Spinal cord (tissue), 10 donors: ENCODE results near the gene UBE2R2. TPM values are rescaled to one million over a fixed set of nuclear protein-coding genes. Genes with fewer than 3 reads are reported as not detected.
"Not testable (repeated sequence)": the region's sequence is repeated elsewhere in the genome, so short reads cannot be mapped to it uniquely, and the experiment has no call there.

ENCODE experiments used
- DNase-seq, 6 donors: peaks; one replicate each; pipeline versions ENCODE4 v3.0.0 to v3.0.0-alpha.2; 2013 to 2015; ENCODE audit warnings: low spot score in 6 of 6, low read depth in 4 of 6
- H3K27ac ChIP-seq: one replicate; pipeline ENCODE4 v1.5.1; 2013; ENCODE audit warnings: low read depth, low read length, control low read depth
- H3K27me3 ChIP-seq: one replicate; pipeline ENCODE4 v1.6.1; 2013; ENCODE audit warnings: low read length; ENCODE audit not compliant: control insufficient read depth, insufficient read depth
- H3K36me3 ChIP-seq: one replicate; pipeline ENCODE4 v1.6.1; 2013; ENCODE audit warnings: low read length; ENCODE audit not compliant: control insufficient read depth, insufficient read depth
- H3K4me1 ChIP-seq: one replicate; pipeline ENCODE4 v1.6.1; 2013; ENCODE audit warnings: low read length; ENCODE audit not compliant: control insufficient read depth, insufficient read depth
- H3K4me3 ChIP-seq: one replicate; pipeline ENCODE4 v1.5.1; 2013; ENCODE audit warnings: low read depth, low read length, control low read depth
- H3K9me3 ChIP-seq: one replicate; pipeline ENCODE4 v1.6.1; 2013; ENCODE audit warnings: low read length; ENCODE audit not compliant: control insufficient read depth, insufficient read depth
- WGBS: methylation state at CpG from one replicate; pipeline ENCODE4 v1.1.5; 2013; ENCODE audit warnings: missing lambda C conversion rate; ENCODE audit not compliant: insufficient coverage; 5-methylcytosine and 5-hydroxymethylcytosine counted together
- polyA plus RNA-seq, 2 donors: library from polyadenylated mRNA; unstranded; fragments of 120-200 nt; gene quantifications; one replicate each; pipeline ENCODE4 v1.2.1, GENCODE V29; 2013; ENCODE audit not compliant: insufficient read length in 2 of 2
- total RNA-seq, 2 donors: library from RNA; depleted of rRNA in 1 of 2; stranded (reverse); fragments of 120-200 nt in 1 of 2; fragments of >200 nt in 1 of 2; gene quantifications; one replicate each; pipeline versions ENCODE4 v1.2.3 to v1.2.4, GENCODE V29; 2013 to 2014
- donor health status: healthy.

The UBE2R2 gene
- total and polyA plus RNA-seq, 4 donors: 24.2 to 68.4 (median 43.4) TPM

- WGBS: no CpG with 5 or more reads among the region's 8 CpGs
- DNase-seq: peak in 2 of 6 donors; percentile 62 to 82
These were observed 3.0 kb upstream of the UBE2R2 start for GRCh38 chr9:33813712-33814641.

GRCh38 chr9:33815781-33816180 is 1.2 kb upstream of the UBE2R2 start:
- no peak overlapping the region for H3K4me3 ChIP-seq
- peaks cover 15% of the 10 kb centered on the region for H3K4me1 ChIP-seq
- no peaks in the 10 kb centered on the region for H3K27me3 ChIP-seq
- no peak for DNase-seq
- WGBS: no CpG with 5 or more reads among the region's 7 CpGs
- H3K9me3 ChIP-seq: no peaks in the 10 kb centered on the region
- peak overlapping the region; percentile 98 for H3K27ac ChIP-seq
- H3K36me3 ChIP-seq: no peaks in the 10 kb centered on the region

More at GRCh38 chr9:33813712-33814641, 3.0 kb upstream of the UBE2R2 start:
- Histone ChIP-seq H3K4me1 (peaks cover 9% of the 10 kb centered on the region), H3K27me3 (no peaks in the 10 kb centered on the region), H3K36me3 (no peaks in the 10 kb centered on the region), H3K27ac (peak overlapping the region; percentile 58), H3K9me3 (no peaks in the 10 kb centered on the region), H3K4me3 (no peak overlapping the region)

DNA sequence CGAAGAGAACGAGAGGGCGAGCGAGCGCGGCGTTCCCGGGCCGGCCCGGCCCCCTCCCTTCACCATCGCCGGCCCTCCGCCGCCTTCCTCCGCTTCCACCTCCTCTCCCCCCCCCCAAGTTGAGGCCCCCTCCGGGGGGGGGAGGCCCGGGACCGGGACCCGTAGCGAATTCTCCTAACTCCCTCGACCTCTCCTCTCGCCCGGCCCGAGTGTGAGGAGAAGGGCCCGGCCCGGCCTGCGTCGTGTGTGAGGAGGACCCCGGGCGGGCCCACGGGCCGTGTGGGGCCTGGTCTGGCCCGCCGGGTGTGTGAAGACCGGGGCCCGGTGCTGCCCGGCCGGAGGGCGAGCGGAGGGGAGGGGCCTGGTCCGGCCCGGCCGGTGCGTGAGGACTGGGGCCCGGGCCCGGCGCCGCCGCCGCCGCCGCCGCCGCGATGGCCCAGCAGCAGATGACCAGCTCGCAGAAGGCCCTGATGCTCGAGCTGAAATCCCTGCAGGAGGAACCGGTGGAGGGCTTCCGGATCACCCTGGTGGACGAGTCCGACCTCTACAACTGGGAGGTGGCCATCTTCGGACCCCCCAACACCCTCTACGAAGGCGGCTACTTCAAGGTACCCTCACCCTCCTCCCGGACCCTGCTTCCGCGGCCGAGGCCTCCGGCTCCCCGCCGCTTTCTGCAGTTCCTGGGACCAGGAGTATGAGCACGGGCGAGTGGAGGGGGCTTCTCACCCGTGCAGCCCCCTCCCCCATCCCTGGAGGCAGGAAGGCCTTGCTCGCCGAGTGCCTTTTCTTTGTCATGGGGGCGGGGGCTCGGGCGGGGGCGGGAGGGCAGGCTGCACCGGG is 587 bp downstream of the UBE2R2 start:
- Histone ChIP-seq H3K27ac (peak overlapping the region; percentile 96), H3K36me3 (no peaks in the 10 kb centered on the region), H3K27me3 (no peaks in the 10 kb centered on the region), H3K4me3 (peak overlapping the region; percentile 80), H3K4me1 (peaks cover 18% of the 10 kb centered on the region), H3K9me3 (no peaks in the 10 kb centered on the region)
- peak in 4 of 6 donors; percentile 38 to 83 (median 66) for DNase-seq
- WGBS: under 1% methylated on average over 36 of the region's 81 CpGs

GRCh38 chr9:33818167-33818846 is 1.3 kb downstream of the UBE2R2 start:
- no peaks in the 10 kb centered on the region for H3K27me3 ChIP-seq
- H3K27ac ChIP-seq: peak overlapping the region; percentile 96
- peaks cover 17% of the 10 kb centered on the region for H3K4me1 ChIP-seq
- WGBS: 0% methylated on average over 7 of the region's 18 CpGs
- H3K9me3 ChIP-seq: no peaks in the 10 kb centered on the region
- peak overlapping the region; percentile 80 for H3K4me3 ChIP-seq
- DNase-seq: peak in 3 of 6 donors; percentile 9 to 58 (median 43)
- no peaks in the 10 kb centered on the region for H3K36me3 ChIP-seq

- H3K9me3 ChIP-seq: no peaks in the 10 kb centered on the region
- WGBS: 0% methylated on average over 1 of the region's 4 CpGs
- no peaks in the 10 kb centered on the region for H3K27me3 ChIP-seq
- no peak for DNase-seq
- no peaks in the 10 kb centered on the region for H3K36me3 ChIP-seq
- H3K4me3 ChIP-seq: peak overlapping the region; percentile 80
- H3K27ac ChIP-seq: peak overlapping the region; percentile 96
- H3K4me1 ChIP-seq: peaks cover 14% of the 10 kb centered on the region
These were observed 2.0 kb downstream of the UBE2R2 start for GRCh38 chr9:33818847-33819500.

- Histone ChIP-seq H3K36me3 (peaks cover 5% of the 10 kb centered on the region), H3K27ac (no peak overlapping the region), H3K4me3 (no peak overlapping the region), H3K4me1 (peaks cover 14% of the 10 kb centered on the region), H3K9me3 (no peaks in the 10 kb centered on the region), H3K27me3 (no peaks in the 10 kb centered on the region)
- DNase-seq: no peak
- WGBS: no CpG with 5 or more reads among the region's 4 CpGs
These were observed 3.3 kb downstream of the UBE2R2 start for GRCh38 chr9:33820231-33820745.

GRCh38 chr9:33823801-33824200 is 6.8 kb downstream of the UBE2R2 start:
- peaks cover 12% of the 10 kb centered on the region for H3K36me3 ChIP-seq
- no CpG with 5 or more reads among the region's 3 CpGs for WGBS
- no peak overlapping the region for H3K27ac ChIP-seq
- H3K27me3 ChIP-seq: no peaks in the 10 kb centered on the region
- no peaks in the 10 kb centered on the region for H3K9me3 ChIP-seq
- no peak for DNase-seq
- H3K4me1 ChIP-seq: peaks cover 8% of the 10 kb centered on the region
- no peak overlapping the region for H3K4me3 ChIP-seq

DNA sequence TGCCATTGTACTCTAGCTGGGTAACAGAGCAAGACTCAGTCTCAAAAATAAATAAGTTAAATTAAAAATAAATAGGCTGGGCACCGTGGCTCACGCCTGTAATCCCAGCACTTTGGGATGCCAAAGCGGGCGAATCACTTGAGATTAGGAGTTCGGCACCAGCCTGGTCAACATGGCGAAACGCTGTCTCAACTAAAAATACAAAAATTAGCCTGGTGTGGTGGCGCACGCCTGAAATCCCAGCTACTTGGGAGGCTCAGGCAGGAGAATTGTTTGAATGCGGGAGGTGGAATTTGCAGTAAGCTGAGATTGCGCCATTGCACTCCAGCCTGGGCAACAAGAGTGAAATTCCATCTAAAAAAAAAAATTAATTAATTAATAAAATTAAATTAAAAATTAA is 10.3 kb downstream of the UBE2R2 start:
- not testable (repeated sequence) for DNase-seq, H3K27me3 ChIP-seq, H3K4me1 ChIP-seq, H3K27ac ChIP-seq, H3K4me3 ChIP-seq, H3K9me3 ChIP-seq
- H3K36me3 ChIP-seq: peaks cover 12% of the 10 kb centered on the region
- WGBS: 95% methylated on average over 7 of the region's 11 CpGs
